ENCODE measurements around the gene PDGFB.

Gene PDGFB

GRCh38 chr22:39253435-39254070 is 8.8 kb upstream of the PDGFB start:
- peak; percentile 22 for DNase-seq

- DNase-seq = no peak
Observed at GRCh38 chr22:39252461-39253434, 8.0 kb upstream of the PDGFB start.

- DNase-seq = no peak
Observed at GRCh38 chr22:39251762-39252460, 7.1 kb upstream of the PDGFB start.

GRCh38 chr22:39250838-39251237 is 6.1 kb upstream of the PDGFB start:
- DNase-seq = no peak

DNA sequence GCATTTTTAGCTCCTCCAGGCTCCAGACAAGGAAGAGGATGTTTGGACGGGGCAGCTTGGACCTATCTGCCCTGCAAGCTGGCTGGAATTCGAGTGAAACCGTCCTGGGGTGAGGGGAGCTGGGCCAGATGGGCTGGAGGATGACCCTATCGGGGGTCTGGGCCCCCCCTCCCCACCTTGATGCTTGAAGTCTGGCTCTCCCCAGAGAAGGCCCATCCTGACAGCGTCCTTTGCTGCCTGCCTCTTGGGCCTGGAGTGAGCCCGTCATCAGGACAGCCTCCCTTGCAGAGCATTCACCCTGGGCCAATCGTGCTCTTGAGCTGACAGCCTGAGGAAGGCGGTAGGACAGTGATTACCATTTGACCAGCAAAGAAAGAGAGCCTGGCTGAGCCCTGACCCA is 5.3 kb upstream of the PDGFB start:
- DNase-seq = no peak

GRCh38 chr22:39249086-39249704 is 4.4 kb upstream of the PDGFB start:
- no peak for DNase-seq

DNA sequence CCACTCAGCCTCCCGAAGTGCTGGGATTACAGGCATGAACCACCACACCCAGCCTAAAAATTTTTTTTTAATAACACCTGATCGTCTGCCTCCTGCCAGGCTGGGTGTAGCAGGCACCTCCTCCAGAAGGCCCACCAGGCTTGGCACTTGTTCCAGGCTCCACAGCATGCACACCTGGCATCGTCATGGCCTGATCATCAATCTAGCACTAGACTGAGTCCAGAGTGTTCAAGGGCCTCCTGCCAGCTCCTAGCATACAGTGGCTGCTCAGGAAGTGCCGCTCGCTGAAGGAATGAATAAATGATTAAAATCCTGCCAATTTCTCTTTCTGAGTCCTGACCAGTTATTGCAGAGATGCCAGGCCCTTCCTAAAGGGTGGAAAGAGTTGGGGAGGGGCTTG is 3.5 kb upstream of the PDGFB start:
- DNase-seq = no peak

DNA sequence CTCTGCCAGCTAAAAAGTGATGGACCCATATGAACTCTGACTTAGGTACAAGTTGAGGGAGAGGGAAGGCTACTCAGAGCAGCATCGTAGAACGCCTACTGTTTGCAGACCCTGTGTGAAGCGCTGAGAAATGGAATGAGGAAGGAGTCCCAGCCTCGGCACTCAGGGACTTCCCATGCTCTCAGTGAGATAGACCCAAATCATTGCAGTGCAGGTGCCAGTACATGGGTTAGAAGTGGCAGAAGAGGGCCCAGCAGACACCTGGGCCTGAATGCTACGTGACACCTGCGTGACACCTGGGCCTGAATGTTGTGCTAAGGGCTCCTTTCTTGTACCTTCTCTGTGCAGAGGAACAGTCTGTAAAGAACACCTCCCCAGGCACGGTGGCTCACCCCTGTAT is 2.6 kb upstream of the PDGFB start:
- no peak for DNase-seq

DNA sequence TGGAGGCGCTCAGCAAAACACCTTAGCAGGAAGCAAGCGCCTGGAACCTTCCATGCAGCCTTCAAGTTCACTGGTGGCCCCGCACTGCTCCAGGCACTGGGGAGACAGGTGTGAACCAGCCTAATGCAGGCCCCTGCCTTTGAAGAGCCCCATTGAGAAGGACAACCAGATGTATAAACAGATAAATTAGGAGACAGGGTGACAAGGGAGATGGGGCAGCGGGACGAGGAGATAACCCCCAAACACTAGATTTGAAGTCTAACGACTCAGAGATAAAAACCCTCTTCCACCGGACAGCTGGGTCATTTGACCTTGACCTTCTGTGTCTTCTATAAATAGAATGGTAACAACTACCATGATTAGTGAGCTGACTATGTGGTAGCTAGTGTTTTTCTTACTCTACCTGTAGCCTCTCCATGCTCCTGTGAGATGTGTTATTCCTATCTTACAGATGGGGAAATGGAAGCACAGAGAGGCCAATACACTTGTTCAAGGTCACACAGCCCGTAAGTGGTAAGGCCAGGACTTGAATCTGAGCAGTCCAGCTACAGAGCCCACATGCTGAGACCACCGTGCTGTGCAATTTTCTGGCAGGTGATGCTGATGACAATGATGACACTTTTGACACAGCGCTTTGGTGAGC is 2.0 kb upstream of the PDGFB start:
- DNase-seq = no peak

DNA sequence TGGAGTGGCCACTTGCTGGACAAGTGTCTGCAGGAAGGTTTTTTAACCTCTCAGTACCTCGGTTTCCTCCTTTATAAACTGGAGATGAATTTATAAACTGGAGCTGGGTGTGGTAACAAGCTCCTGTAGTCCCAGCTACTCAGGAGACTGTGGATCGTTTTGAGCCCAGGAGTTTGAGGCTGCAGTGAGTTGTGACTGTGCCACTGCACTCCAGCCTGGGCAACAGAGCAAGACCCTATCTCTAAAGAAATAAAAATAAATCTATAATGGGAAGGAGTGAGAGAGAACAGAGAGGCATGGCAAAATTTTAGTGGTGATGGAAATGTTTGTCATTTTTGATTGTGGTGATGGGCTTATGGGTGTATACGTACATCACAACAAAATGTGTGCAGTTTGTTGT is 1.4 kb upstream of the PDGFB start:
- DNase-seq = no peak

- no peak for DNase-seq
Observed at GRCh38 chr22:39245130-39246039, 603 bp upstream of the PDGFB start.

GRCh38 chr22:39244136-39244495 is 666 bp downstream of the PDGFB start:
- no peak for DNase-seq

GRCh38 chr22:39243439-39244135 is 1.2 kb downstream of the PDGFB start:
- no peak for DNase-seq

- no peak for DNase-seq
Observed at GRCh38 chr22:39242595-39243438, 2.0 kb downstream of the PDGFB start.

- DNase-seq = no peak
Observed at GRCh38 chr22:39241794-39242594, 2.8 kb downstream of the PDGFB start.

DNA sequence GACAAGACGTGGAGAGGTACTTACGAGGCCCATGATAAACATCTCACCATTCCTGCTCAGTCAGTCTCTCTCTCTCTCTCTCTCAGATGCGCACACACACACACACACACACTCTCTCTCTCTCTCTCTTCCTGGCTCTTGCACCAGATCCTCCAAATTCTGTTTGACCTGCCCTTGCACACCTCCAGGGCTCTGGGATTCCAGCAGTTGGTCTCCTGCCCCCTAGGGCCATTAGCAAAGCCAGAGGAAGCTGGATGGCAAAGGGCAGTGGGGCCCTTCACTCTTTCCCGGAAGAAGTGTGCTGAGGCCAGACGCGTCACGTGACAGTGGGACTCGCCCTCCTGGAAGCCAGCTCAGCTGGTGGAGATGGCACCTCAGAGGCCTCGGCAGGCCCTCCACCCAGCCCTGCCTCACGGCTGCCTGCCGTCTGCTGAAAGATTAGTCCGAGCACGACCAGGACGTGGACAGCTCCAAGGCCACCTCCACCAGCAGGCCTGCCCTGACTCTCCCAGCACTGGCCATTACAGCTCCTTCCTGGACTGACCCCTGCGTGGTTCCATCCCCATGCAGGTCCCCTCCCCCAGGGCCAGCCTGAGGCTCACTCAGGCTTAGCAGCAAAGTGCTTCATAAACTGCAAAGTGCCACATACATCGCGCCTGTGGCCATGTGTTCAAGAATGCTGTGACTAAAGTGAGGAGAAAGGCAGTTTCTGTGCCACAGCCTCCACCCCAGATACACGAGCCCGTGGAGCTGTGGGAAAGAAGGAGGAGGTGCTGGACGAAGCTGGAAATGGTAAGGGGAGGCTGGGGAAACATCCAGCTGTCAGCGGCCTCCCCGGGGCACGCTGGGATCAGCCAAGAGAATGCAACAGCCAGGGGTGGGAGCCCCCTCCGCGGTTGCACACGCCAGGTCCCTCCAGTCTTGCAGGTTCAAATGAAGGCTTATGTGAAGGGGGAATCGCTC is 3.7 kb downstream of the PDGFB start:
- DNase-seq = no peak

DNA sequence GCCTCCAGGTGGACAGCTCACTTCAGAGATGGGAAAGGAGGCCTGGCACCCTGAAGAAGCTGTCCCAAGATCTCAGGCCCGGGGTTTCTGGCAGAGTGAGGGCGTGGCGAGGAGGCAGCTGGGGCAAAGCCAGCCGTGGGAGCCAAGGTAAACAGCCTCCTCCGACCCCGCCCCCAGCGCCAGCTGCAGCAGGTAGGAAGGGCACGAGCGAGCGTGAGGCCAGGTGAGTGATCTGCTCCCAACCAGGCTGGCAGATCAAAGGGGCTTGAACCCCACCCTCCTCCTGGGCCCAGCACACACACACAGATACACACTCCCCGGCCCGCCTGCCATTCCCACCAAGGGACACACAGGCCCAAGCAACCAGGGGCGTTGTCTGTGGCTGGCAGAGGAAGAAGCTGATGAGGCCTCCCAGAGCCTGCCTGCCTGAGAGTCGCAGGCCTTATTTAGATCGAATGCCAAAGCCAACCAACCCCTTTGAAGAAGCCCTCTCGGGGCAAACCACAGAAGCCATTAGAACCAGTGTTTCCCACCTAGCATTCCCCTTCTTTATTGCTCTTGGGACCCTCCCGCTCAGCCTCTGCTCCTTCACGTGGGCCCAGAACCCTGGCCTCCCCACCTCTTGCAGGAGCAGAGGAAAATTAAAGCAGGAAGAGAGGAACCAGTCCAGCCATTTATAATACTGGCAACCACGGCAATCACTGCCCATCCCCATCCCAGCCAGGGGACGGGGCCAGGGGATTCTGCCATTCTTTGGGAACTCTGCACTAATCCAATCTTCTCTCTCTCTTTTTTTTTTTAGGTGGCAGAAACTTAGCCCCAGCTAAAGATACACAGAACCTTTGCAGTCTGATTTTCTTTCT is 5.0 kb downstream of the PDGFB start:
- no peak for DNase-seq

Measured in NCI-H1694 (cell line).